ENCODE data around the gene TEAD1.

DNA sequence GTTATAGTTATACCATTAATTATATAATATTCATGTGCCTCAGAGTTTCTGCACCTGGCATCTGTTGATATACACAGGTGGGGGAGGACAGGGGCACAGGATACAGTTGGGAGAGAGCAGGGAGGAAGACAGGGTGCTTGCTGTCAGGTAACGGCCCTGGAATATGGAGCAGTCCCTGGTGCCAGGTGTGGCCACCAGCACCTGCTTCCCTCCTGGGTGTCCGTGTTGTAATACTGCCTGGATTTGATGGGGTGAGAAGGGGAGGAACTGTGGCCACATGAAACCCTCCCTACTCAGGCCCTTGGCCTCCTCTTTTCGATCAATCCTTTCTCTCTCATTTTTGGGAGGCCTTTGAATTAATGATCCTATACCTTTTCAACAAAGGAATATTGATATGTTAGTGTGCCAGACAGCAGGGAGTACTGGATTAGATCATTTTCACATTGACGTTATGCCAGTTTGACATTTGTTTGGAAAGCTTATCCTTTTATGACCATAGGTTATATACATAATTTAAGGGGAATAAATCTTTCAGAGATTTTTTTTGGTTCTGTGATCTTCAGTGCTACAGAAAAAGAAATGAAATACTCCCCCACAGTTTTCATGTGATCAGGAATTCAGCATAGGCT lies 88.6 kb downstream of the TEAD1 start:
- TF ChIP-seq, protein P1, sequence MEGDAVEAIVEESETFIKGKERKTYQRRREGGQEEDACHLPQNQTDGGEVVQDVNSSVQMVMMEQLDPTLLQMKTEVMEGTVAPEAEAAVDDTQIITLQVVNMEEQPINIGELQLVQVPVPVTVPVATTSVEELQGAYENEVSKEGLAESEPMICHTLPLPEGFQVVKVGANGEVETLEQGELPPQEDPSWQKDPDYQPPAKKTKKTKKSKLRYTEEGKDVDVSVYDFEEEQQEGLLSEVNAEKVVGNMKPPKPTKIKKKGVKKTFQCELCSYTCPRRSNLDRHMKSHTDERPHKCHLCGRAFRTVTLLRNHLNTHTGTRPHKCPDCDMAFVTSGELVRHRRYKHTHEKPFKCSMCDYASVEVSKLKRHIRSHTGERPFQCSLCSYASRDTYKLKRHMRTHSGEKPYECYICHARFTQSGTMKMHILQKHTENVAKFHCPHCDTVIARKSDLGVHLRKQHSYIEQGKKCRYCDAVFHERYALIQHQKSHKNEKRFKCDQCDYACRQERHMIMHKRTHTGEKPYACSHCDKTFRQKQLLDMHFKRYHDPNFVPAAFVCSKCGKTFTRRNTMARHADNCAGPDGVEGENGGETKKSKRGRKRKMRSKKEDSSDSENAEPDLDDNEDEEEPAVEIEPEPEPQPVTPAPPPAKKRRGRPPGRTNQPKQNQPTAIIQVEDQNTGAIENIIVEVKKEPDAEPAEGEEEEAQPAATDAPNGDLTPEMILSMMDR (conservative IDR thresholded peaks at IDR 0.05; ENCODE audit: low read length), result no peak
- no peak for TF ChIP-seq EZH2phosphoT487 (IDR thresholded peaks at IDR 0.05; ENCODE audit: borderline replicate concordance, low read depth, low read length)
